ENCODE results near the gene SYTL2.

SYTL2 gene

GRCh38 chr11:85723088-85723487 lies 87.9 kb downstream of the SYTL2 start:
- no peak for DNase-seq

DNA sequence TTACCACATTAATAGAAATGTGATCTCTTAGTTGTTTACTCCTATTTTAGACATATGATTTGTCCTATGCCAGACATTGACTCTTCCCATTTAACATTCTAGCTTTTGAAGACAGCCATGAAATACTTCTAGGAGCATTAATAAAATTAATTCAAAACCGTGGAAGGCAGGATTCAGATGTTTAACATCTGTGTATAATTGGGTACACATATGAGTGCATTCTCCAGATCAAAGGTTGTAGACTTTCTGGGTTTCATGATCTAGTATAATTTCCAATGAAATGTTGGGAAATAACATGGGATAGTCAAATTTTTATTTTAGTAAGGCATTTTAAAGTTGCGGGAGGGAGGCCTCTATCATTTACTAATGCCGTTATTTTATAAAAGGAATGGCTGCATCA lies 89.8 kb downstream of the SYTL2 start:
- DNase-seq, result no peak

DNA sequence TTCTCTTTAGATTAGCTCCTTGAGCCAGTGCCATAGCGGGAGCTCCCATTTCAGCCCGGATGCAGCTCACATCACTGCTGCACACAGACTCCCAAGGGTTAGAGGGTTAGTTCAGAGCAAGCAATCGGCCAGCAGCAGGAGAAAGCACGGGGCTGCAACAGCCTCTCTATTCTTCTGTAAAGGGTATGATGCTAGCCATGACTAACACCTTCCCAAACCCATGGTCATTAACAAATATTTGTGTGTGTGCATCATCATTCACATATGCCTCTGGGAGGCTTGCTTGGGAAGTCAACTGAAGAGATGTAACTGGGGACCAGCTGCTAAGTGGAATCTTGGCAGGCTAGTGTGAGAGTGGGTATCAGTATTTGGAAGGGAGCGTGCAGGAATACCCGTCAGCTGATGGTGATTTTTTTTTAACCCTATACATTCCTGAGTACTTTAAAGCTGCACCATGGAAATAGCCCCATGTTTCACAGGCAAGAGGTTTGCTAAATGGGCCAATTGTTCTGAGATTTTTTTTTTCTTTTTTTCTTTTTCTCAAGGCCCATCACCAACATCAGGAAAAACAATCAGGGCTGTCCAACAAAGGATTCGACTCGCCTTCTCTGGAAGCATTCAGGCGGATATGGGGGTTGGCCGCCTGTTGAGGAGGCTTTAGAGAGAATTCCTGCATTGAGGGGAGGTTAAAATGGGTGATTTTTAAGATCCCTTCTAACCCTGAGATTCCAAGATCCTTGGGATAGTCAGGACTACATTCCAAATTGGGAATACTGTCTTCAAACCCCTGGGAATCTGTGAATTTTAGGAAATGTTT lies 91.7 kb downstream of the SYTL2 start:
- DNase-seq, result peak; percentile 68

- no peak for DNase-seq
Observed at GRCh38 chr11:85718126-85718943, 92.6 kb downstream of the SYTL2 start.

GRCh38 chr11:85717429-85717828 lies 93.5 kb downstream of the SYTL2 start:
- no peak for DNase-seq

DNA sequence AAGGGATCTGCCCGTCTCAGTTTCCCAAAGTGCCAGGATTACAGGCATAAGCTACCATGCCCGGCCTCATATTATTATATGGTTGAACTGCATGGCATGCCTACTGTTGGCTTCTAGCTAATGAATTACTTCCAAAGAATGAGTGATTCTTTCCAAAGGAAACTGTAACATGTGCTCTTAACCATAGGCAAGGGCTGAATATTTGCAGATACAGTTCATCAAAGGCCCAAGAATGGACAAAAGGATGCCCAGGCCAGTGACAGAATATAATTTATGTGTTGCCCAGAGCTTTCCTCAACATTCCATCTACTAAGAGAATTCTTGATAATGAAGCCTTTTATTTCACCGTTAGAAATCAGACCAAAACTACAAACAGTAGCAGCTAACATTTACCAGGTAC lies 98.0 kb downstream of the SYTL2 start:
- DNase-seq, result no peak

GRCh38 chr11:85710917-85711316 lies 100.0 kb downstream of the SYTL2 start:
- no peak for DNase-seq

DNA sequence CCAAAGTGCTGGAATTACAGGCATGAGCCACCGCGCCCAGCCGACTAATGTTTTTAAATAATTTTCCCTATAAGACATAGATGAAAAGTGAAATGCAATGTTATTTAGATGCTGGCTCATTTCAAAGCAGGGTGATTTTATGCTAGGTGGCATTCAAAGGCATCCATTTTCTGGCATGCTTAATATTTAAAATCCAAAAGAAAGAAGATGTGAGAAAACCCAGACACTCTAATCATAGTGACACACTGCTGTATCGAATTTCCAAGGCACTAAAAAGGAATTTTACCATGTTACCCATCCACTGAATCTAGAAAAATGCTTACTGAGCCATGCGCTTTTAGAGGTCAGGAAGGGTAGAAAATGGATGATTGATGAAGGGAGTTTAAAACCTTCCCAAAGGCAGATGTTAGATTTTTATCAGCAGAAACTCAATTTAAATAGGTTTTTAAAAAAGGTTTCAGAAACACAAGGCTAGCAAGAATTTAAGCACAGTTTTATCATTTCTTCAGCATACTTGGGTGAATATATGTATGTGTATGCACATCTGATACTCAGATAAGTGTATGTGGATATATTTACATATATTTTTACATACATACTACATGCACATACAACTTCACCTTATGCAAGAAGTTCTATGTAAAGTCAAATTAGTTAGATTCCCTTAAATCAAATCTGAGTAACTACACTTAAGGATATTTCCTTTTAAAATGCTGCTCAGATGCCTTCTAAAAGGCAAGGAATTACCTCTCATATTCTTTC lies 100.8 kb downstream of the SYTL2 start:
- no peak for DNase-seq

DNA sequence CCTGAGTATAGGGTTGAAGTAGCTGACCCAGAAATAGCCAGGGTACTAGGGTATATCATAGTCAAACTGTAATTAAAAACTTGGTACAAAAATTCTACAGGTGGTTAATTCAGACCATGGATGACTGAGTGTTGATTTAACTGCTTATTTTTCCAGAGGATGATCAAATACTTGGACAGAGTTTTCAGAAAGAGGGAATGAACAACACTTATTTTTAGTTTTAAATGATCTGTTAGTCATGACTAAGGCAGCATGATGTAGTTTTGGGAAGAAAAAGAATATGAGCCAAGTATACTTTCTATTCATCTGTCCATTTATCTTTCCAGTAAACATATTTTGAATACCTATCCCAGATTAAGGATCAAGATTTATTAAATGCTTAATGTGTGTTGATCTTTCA lies 105.1 kb downstream of the SYTL2 start:
- DNase-seq, result no peak

- no peak for DNase-seq
Observed at GRCh38 chr11:85704967-85705366, 106.0 kb downstream of the SYTL2 start.

DNA sequence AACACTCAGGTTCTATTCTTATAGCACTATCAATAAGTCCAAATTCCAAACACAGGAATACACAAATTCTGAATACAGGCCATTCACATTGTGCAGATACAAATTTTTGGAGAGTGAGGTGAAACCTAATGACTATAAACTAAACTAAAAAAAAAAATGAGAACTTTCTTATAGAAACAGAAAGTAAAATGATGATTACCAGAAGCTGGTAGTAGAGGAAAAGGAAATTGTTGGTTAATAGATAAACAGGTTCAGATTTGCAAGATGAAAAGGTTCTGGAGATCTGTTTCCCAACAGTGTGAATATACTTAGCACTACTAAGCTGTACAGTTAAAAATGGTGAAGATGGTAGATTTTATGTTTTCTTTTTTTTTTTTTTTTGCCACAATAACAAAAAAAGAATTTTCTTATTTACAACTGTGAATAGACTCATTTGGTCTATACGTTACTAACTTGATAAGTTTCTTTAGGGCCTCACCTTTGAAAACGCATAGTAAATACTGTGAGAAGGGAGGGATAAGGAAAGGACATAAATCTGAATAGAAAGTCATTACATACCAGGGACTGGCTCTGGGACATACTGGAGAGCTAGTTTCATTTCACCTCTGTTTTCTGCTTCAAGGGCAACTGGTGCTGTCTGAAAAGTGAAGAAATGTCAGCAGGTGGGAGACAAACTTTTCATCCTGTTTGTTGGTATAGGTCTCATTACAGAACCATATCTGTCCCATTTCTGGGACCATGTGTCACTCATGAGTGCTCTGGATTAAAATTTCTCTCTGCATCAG lies 110.8 kb downstream of the SYTL2 start:
- DNase-seq, result no peak

DNA sequence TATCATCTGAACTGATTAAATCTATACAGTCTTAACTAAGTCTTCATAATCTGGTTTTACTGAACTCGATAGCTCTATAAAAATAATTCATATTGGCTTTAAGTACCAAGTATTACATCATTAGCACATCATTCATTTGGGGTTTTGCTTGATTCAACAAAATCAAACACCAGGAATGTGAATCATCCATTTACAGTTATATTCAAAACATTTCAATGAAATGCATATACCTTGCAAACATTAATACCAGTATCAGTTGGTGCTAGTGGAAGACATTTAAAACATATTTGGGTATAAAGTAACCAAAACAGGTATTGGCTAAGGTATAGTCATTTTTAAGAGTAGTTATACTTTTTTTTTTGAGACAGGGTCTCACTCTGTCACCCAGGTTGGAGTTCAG lies 112.7 kb downstream of the SYTL2 start:
- DNase-seq, result no peak

GRCh38 chr11:85697747-85698146 lies 113.2 kb downstream of the SYTL2 start:
- no peak for DNase-seq

DNA sequence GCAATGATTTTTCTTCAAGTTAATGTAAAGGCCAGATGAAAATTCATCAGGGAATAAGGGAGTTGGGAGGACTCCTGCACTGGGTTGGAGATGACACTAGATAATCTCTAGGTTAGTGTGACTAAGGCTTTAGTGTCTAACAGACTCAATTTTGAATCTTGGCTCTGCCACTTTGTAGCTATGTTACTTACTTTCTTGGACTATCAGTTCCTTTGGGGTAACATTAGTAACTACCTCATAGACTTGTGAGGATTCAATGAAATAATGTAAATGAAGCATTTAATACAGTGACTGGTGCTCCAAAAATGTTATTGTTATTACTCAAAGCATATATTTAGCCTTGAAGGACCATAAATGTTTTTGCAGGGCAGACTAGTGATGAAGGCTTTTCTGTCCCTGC lies 115.4 kb downstream of the SYTL2 start:
- no peak for DNase-seq

- DNase-seq, result no peak
Observed at GRCh38 chr11:85694385-85694980, 116.5 kb downstream of the SYTL2 start.

DNA sequence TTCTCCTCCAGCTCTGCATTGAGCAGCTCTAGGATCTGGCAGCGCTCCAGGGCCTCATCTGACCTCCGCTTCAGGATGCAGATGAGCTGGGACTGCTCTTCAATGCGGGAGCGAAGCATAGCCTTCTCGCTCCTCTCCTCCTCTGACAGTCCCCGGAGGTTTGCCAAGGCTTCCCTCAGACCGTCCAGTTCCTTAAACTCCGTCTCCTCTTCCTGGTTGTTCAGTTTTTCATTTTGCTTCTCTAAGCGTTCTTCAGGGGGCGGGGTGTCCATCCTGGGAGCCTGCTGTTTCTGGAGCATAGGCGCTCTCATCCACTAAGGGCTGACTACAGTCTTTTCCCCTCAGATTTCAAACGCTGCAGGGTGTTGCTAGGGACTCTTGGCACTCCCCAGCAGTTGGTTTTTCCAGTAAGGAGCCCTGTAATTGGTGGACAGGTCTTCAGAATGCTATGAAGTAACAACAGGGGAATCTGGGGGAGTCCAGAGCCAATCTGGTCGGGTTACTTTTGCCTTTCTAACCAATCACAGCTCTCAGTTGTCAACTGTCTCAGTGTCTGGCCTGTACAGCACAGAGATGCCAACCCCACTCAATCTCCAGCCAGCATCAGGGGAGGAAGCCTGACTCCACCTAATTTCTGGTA lies 125.0 kb downstream of the SYTL2 start, which contains the start of gene CCDC89:
CCDC89 (minus strand) TSS at position 376 of the 640 bp plus-strand sequence; CDS start at position 311, 65 bp downstream.
- peak; percentile 65 for DNase-seq

- no peak for DNase-seq
Observed at GRCh38 chr11:85685125-85685819, 125.7 kb downstream of the SYTL2 start.

DNA sequence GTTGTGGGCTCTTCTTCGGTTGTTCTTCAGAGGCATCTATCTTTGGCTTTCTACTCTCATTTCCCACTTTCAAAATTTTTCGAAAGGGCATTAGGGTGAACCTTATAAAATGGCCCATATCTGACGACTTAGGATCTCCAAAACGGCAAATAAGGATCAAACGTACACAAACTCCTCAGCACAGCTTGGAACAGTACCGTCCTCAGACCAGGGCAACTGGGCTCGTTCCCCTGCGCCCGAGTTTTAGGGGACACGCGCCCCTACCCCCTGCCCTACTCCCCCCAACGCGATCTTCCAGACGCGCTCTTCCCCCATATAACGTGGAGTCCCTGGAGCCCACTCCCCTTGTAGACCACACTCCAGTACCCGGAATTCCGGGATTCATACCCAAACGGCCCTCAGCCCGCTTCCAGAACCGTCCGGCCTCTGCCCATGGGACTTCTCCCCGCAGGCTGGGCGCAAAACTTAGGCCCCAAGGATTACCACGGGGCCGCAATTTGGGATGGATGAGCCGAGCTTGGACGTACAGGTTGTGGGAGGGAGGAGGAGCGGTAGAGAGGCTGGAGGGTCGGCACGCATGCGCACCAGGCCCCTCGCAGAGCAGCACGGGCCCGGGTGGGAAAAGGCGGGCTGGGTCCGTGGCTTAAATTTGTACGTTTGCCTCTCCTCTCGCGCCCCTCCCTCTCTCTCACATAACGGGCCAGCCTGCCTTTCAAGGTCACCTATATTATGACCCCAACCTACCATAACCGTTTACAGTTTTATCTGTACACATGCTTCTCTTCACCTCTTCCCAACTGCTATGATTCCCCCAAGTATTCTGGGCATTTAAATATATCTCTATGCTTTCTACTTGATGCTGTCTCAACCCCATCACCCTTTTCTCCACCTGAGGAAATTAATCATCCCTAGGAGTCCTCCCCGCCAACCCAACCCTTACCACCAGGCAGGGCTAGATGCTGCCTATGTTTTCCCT lies 128.3 kb downstream of the SYTL2 start:
- DNase-seq, result peak; percentile 25

DNA sequence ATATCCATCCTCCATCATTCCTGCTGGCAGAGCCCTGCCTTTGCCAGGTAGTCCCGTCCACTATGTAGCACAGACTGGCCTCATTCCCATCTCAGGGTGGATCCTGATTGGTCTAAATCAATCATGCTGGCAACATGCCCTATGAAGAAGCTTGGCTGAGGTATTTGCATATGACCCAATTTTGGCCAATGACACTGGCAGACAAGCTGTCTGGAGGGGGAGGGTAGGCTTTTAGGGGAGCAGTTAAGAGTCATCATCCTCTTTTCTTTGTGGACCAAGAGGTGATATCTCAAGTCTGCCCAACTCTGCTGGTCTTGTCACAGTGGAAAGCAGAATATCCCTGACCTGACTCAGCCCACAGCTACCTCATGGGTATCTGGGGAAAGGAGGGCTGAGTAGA lies 130.0 kb downstream of the SYTL2 start:
- no peak for DNase-seq

GRCh38 chr11:85679576-85679975 lies 131.4 kb downstream of the SYTL2 start:
- no peak for DNase-seq
